GM19238 (cell line): Measurements from ENCODE around the gene IL22RA2.

ENCODE experiments used
- DNase-seq: peaks from one replicate; pipeline ENCODE4 v3.0.0; 2011; ENCODE audit warnings: low spot score; ENCODE audit not compliant: insufficient read length

The IL22RA2 gene

DNA sequence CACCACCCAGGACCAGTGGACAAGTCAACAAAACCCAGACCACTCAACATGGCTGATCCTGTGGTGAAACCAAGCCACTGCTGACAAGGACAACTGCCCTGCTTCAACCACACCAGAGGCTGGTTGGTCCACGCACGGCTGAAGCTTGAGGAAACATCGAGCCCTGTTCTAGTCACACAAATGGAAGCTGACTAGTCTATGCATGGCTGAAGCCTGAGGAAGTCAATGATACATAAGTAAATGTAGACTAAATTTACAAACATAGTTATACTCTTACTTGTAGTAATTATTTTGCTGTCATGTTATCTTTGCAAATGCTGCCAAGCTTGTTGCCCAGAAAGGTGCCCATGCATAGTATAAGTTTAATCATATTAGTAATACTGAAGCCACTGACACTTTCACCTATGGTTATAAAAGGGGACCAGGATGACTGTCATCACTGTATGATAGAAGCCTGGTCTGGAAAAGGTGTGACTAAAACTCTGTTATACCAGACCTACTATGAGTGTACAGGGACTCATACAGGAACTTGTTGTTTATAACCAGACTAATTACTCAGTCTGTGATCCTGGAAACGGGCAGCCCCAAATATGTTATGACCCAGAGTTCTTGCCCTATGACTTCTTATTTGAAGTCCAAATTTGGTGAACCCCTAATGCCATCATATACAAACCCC lies 5.6 kb downstream of the IL22RA2 start:
- DNase-seq: no peak

- DNase-seq: no peak
Measured at GRCh38 chr6:137166247-137167098, 7.0 kb downstream of the IL22RA2 start.

DNA sequence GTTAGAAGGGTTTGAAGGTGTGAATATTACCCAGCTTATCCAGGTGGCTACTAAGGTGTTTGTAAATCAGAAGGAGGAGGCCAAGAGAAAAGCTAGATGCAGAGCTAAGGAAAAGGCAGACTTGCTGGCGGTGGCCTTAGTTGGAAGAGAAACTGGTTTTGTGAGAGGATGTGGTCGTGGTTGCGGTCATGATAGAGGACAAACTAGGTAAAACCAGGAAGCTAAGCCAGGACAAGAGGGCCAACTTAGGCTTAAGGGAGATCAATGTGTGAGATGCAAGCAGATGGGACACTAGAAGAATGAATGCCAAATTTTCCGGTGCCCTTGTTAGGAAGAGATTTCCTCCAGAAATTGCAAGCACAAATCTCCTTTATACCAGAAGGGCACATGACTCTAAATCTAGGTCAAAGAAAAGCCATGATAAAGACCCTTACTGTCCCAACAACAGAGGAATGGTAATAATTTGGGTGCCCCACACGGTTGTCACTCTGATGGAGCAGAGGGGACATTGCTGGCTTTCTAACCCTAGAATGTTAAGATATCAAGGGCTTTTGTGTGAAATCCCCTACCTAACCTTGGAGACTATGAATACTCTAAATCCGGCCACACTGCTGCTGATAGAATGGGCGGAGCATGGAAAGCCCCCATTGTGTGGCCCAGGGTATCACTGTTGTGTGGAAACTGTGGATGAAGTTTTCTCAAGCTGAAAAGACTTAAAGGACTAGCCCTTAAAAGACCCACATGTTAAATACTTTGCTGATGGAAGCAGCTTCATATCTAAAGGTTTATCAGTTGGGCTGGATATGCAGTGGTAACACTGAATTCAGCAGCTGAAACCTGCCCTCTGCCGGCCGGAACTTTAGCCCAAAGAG lies 7.8 kb downstream of the IL22RA2 start:
- no peak for DNase-seq

GRCh38 chr6:137163732-137164318 lies 9.6 kb downstream of the IL22RA2 start:
- no peak for DNase-seq

GRCh38 chr6:137162692-137163306 lies 10.6 kb downstream of the IL22RA2 start:
- no peak for DNase-seq

GRCh38 chr6:137161949-137162348 lies 11.5 kb downstream of the IL22RA2 start:
- DNase-seq: no peak

GRCh38 chr6:137160763-137161162 lies 12.7 kb downstream of the IL22RA2 start:
- DNase-seq: no peak

DNA sequence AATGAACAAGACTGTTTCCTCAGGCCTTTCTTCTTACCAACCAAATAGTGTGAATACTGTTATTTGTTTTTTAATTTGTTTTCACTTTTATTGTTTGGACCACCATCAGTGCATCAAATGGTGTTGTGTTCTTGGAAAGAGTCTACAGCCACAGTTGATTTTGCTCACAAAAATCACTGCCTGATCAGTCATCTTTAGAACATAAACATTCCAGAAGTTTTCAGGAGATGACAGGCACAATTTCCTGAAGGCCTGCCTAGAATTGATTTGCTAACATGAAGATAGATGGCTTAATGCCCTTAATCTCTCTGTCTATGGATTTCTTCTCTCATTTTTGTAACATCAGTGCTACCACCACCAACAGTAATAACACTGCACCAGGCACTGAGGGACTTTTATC lies 13.5 kb downstream of the IL22RA2 start:
- no peak for DNase-seq

DNA sequence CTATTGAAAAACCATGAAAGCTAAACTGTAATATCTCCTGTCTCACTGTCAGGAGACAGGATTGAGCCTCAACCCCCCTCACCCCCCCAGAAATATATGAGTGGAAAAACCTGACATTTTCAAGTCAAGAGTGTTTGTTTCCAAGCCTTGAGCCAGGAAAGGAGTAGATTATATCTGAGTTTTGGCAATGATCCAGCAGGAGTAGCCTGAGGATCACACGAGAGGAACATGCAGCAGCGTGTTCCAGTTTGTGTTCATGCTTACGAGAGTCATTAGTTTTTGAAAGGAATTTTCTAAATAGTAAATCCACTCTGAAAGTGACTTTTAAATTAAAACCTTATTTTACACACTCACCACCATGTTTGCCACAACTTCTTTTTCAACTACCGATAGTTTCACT lies 15.8 kb downstream of the IL22RA2 start:
- DNase-seq: no peak

- no peak for DNase-seq
Measured at GRCh38 chr6:137156650-137157049, 16.8 kb downstream of the IL22RA2 start.

GRCh38 chr6:137155830-137156229 lies 17.6 kb downstream of the IL22RA2 start:
- DNase-seq: no peak

GRCh38 chr6:137150072-137150471 lies 23.4 kb downstream of the IL22RA2 start:
- no peak for DNase-seq

DNA sequence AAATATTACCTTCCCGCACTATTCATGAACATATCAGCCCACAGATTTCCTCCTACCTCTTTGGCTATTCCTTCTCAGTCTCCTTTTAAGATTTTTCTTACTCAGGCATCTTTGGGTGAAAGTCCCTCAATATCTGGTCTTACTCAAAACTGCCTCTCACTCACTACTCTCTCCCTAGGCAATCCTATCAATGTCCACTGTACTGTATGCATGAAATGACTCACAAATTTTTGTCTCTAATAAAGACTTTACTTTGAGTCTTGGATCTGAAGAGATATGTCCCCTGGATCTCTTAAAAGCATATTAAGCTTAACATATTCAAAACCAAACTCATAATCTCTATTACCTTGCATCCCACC lies 24.4 kb downstream of the IL22RA2 start:
- DNase-seq: no peak

GRCh38 chr6:137148306-137149034 lies 25.0 kb downstream of the IL22RA2 start:
- no peak for DNase-seq

DNA sequence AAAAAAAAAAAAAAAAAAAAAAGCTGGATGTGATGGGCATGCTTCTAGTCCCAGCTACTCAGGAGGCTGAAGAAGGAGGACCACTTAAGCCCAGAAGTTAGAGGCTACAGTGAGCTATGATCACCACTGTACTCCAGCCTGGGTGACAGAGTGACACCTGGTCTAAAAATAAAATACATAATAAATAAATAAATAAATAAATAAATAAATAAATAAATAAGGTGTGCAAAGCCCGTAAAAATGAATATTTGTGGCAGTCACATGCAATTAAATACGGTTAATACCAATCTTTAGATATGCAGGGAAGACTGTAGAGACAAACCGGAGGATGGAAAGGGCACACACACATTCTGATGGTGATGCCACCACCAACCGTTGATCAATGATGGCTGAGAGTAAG lies 26.2 kb downstream of the IL22RA2 start:
- DNase-seq: no peak

DNA sequence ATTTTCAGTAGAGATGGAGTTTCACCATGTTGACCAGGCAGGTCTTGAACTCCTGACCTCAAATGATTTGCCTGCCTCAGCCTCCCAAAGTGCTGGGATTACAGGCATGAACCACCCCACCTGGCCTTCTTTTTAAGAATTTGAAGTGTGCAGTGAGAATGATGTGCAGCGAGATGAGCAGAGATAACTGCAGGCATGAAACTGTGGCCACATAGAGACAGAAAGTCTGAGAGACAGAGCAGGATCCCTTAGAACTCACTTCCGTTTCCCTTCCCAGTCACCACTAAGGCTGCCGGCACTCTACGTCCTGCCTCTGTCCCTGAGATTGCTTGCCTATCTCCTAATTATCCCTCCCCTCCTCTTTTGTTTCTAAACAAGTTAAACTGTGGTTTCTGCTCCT lies 27.2 kb downstream of the IL22RA2 start:
- DNase-seq: no peak

DNA sequence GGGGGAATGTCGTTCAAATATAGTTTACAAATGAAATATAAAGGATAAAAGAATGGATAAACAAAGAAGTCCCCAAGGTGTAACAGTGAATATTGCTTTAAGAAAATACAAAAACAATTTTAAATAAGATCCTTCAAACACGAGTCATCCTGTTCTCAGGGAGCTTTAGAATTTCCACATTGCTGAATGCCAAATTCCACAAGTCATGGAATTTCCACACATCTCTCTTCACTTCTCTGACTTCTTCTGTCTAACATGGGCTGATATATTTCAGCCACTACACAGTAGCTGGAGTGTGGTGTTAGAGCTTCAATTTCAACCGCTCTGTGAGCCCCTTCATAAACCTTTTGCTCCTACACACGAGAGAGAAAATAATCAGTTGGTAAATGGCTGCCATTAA lies 28.0 kb downstream of the IL22RA2 start:
- no peak for DNase-seq

GRCh38 chr6:137136065-137136464 lies 37.4 kb downstream of the IL22RA2 start:
- no peak for DNase-seq

DNA sequence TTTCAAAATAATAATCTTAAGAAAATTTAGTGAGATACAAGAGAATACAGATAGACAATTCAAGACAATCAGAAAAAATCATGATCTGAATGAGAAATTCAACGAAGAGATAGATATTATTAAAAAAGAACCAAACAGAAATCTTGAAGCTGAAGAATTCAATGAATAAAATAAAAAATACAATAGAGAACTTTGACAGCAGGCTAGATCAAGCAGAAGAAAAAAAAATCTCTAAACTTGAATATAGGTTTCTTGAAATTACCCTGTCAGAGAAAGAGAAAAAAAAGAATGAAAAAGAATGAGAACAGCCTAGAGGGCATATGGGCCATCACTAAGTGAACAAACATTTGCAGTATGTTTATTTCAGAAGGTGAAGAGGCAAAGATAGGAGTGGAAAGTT lies 39.0 kb downstream of the IL22RA2 start:
- DNase-seq: no peak

GRCh38 chr6:137133122-137133521 lies 40.3 kb downstream of the IL22RA2 start:
- no peak for DNase-seq
